Measurements from ENCODE around the gene SLC4A3.

Gene SLC4A3

GRCh38 chr2:219627103-219628100 is at the start of gene SLC4A3:
Gene SLC4A3, plus strand, starts transcription at chr2:219627630. Its CDS starts 363 bp downstream, at chr2:219627993.
- peak in 2 of 3 donors; percentile 33 to 59 for DNase-seq

- DNase-seq, result peak; percentile 41 to 74 (median 71)
Measured at GRCh38 chr2:219578811-219579613, 48.4 kb upstream of the SLC4A3 start.

- no peak for DNase-seq
Measured at GRCh38 chr2:219581346-219581745, 46.1 kb upstream of the SLC4A3 start.

GRCh38 chr2:219591091-219591490 is 36.3 kb upstream of the SLC4A3 start:
- DNase-seq, result no peak

- DNase-seq, result no peak
Measured at GRCh38 chr2:219592736-219593135, 34.7 kb upstream of the SLC4A3 start.

GRCh38 chr2:219593154-219593553 is 34.3 kb upstream of the SLC4A3 start:
- no peak for DNase-seq

GRCh38 chr2:219595256-219595655 is 32.2 kb upstream of the SLC4A3 start:
- DNase-seq, result peak in 2 of 3 donors; percentile 17 to 29

- peak in 1 of 3 donors; percentile 7 for DNase-seq
Measured at GRCh38 chr2:219596954-219597551, 30.4 kb upstream of the SLC4A3 start.

- peak; percentile 97 to 98 (median 98) for DNase-seq
Measured at GRCh38 chr2:219597552-219598307, 29.7 kb upstream of the SLC4A3 start, which contains the start of gene STK11IP. Gene STK11IP, plus strand, starts transcription at chr2:219597857. Its CDS starts 263 bp downstream, at chr2:219598120.

- DNase-seq, result no peak
Measured at GRCh38 chr2:219598308-219599078, 28.9 kb upstream of the SLC4A3 start.

- peak; percentile 56 to 67 (median 62) for DNase-seq
Measured at GRCh38 chr2:219603771-219604170, 23.7 kb upstream of the SLC4A3 start.

- DNase-seq, result no peak
Measured at GRCh38 chr2:219605607-219605954, 21.8 kb upstream of the SLC4A3 start.

GRCh38 chr2:219607931-219608330 is 19.5 kb upstream of the SLC4A3 start:
- no peak for DNase-seq

GRCh38 chr2:219608399-219608964 is 18.9 kb upstream of the SLC4A3 start:
- no peak for DNase-seq

GRCh38 chr2:219609149-219609750 is 18.2 kb upstream of the SLC4A3 start:
- no peak for DNase-seq

- no peak for DNase-seq
Measured at GRCh38 chr2:219611306-219611705, 16.1 kb upstream of the SLC4A3 start.

- DNase-seq, result no peak
Measured at GRCh38 chr2:219611866-219612576, 15.4 kb upstream of the SLC4A3 start.

- DNase-seq, result no peak
Measured at GRCh38 chr2:219612577-219613286, 14.7 kb upstream of the SLC4A3 start.

- DNase-seq, result no peak
Measured at GRCh38 chr2:219613461-219614070, 13.9 kb upstream of the SLC4A3 start.
